H1 (cell line): ENCODE data around the gene ARHGEF40. TPM values are rescaled to one million over a fixed set of nuclear protein-coding genes. Genes with fewer than 3 reads are reported as not detected.

ENCODE experiments used
- ASH2L ChIP-seq: fragments of 200-600, 300-600 bp; sonication (generic); IDR thresholded peaks from one replicate; pipeline ENCODE4 v1.7.1; 2017; ENCODE audit warnings: low read length
- ATF2 ChIP-seq: IDR thresholded peaks from 2 replicates; pipeline ENCODE4 v1.6.1; 2012; ENCODE audit warnings: low read length, inconsistent platforms
- BRCA1 ChIP-seq: IDR thresholded peaks from 2 replicates; pipeline ENCODE4 v1.6.1; 2012; ENCODE audit warnings: low read depth, low read length, improper control_type of control experiment
- CHD2 ChIP-seq: IDR thresholded peaks from 2 replicates; pipeline ENCODE4 v1.6.1; 2012; ENCODE audit warnings: low read length, improper control_type of control experiment
- CTBP2 ChIP-seq: IDR thresholded peaks from 2 replicates; pipeline ENCODE4 v1.7.0; 2011; ENCODE audit warnings: borderline replicate concordance, mild to moderate bottlenecking, moderate library complexity, mixed read lengths, low read length; ENCODE audit not compliant: insufficient read depth, insufficient read length
- EP300 ChIP-seq, 2 experiments: IDR thresholded peaks; 1 replicate in 1 of 2; 2 replicates in 1 of 2; pipeline ENCODE4 v1.6.1; 2011 to 2012; ENCODE audit warnings: low read depth in 2 of 2, low read length in 2 of 2, mild to moderate bottlenecking in 2 of 2, borderline replicate concordance in 1 of 2, inconsistent platforms in 1 of 2, moderate library complexity in 1 of 2
- FOSL1 ChIP-seq: IDR thresholded peaks from 2 replicates; pipeline ENCODE4 v1.6.1; 2011; ENCODE audit warnings: mild to moderate bottlenecking, low read depth, low read length, moderate library complexity; ENCODE audit not compliant: insufficient read depth
- GTF2F1 ChIP-seq: IDR thresholded peaks from 2 replicates; pipeline ENCODE4 v1.6.1; 2012; ENCODE audit warnings: low read depth, low read length, improper control_type of control experiment, borderline replicate concordance
- HDAC2 ChIP-seq, 2 experiments: fragments of 300-600 bp in 1 of 2; sonication (generic) in 1 of 2; IDR thresholded peaks; 2 replicates each; pipeline ENCODE4 v1.6.1; 2011 to 2012; ENCODE audit warnings: low read depth in 2 of 2, low read length in 2 of 2, mild to moderate bottlenecking in 2 of 2, moderate library complexity in 2 of 2, borderline replicate concordance in 1 of 2, inconsistent platforms in 1 of 2
- JUN ChIP-seq: IDR thresholded peaks from 2 replicates; pipeline ENCODE4 v1.6.1; 2011; ENCODE audit warnings: low read depth, mild to moderate bottlenecking, improper control_type of control experiment, low read length
- JUND ChIP-seq: IDR thresholded peaks from 2 replicates; pipeline ENCODE4 v1.6.1; 2011; ENCODE audit warnings: mild to moderate bottlenecking, improper control_type of control experiment, low read length
- NANOG ChIP-seq: IDR thresholded peaks from 2 replicates; pipeline ENCODE4 v1.6.1; 2011; ENCODE audit warnings: low read length, low read depth, mild to moderate bottlenecking, inconsistent platforms; ENCODE audit not compliant: insufficient read depth, poor library complexity, severe bottlenecking
- NRF1 ChIP-seq: IDR thresholded peaks from 2 replicates; pipeline ENCODE4 v1.6.1; 2011; ENCODE audit warnings: mild to moderate bottlenecking, low read depth, low read length, improper control_type of control experiment
- POLR2A ChIP-seq, 2 experiments: IDR thresholded peaks; 1 replicate in 1 of 2; 2 replicates in 1 of 2; pipeline ENCODE4 v1.6.1; 2011; ENCODE audit warnings: low read depth in 2 of 2, low read length in 2 of 2, mild to moderate bottlenecking in 2 of 2; ENCODE audit errors: control extremely low read depth in 1 of 2
- POLR2AphosphoS5 ChIP-seq: IDR thresholded peaks from 2 replicates; pipeline ENCODE4 v1.6.1; 2011; ENCODE audit warnings: low read depth, low read length
- RAD21 ChIP-seq, 2 experiments: IDR thresholded peaks in 1 of 2; conservative IDR thresholded peaks in 1 of 2; 2 replicates each; pipeline ENCODE4 v1.6.1; 2011; ENCODE audit warnings: low read depth in 2 of 2, low read length in 2 of 2, improper control_type of control experiment in 1 of 2, inconsistent platforms in 1 of 2, mild to moderate bottlenecking in 1 of 2, moderate library complexity in 1 of 2
- RFX5 ChIP-seq: IDR thresholded peaks from 2 replicates; pipeline ENCODE4 v1.6.1; 2011; ENCODE audit warnings: low read depth, low read length, improper control_type of control experiment, borderline replicate concordance
- SAP30 ChIP-seq: fragments of 300-600 bp; sonication (generic); IDR thresholded peaks from 2 replicates; pipeline ENCODE4 v1.7.1; 2012; ENCODE audit warnings: low read length, moderate library complexity, mild to moderate bottlenecking, inconsistent platforms; ENCODE audit not compliant: insufficient read depth, insufficient replicate concordance
- SIRT6 ChIP-seq: IDR thresholded peaks from one replicate; pipeline ENCODE4 v1.7.1; 2012; ENCODE audit warnings: low read length, inconsistent platforms
- SP2 ChIP-seq: IDR thresholded peaks from 2 replicates; pipeline ENCODE4 v1.6.1; 2012; ENCODE audit warnings: mild to moderate bottlenecking, low read length, inconsistent platforms
- polyA plus RNA-seq, 7 experiments: library from polyadenylated mRNA; depleted of rRNA in 3 of 7; stranded (reverse) in 5 of 7; unstranded in 2 of 7; fragments of >200 nt in 5 of 7; fragments of 200-250 nt in 2 of 7; gene quantifications; 1 replicate in 5 of 7; 2 replicates in 1 of 7; 4 replicates in 1 of 7; pipeline versions ENCODE4 v1.2.1 to v1.2.3, GENCODE V29; 2011 to 2013; ENCODE audit warnings: missing spikeins in 2 of 7, mixed read lengths in 2 of 7
- total RNA-seq: library from RNA; stranded (reverse); fragmentation: NEBNext Ultra II Directional; extraction: Animal tissue kit (Norgen Biotek cat#: 25700); gene quantifications from 2 replicates; pipeline ENCODE4 v1.2.1, GENCODE V29; 2021

The ARHGEF40 gene
- total and polyA plus RNA-seq, 2 of the 8 experiments (the other 6 are each of a cell fraction or from before 2014, with no cell fraction given) = 53.1 to 101 TPM

- TF ChIP-seq POLR2A (IDR thresholded peaks at IDR 0.05; ENCODE audit: control extremely low read depth in 1 of 2, low read depth in 2 of 2, low read length in 2 of 2) = 0 out of 3 replicates have a peak, but pooled peaks of 1 of the 2 experiments have one; percentile 48
- TF ChIP-seq GTF2F1 = no peak
- TF ChIP-seq HDAC2 (IDR thresholded peaks at IDR 0.05; ENCODE audit: borderline replicate concordance in 1 of 2, low read depth in 2 of 2, low read length in 2 of 2) = peak in 1 of 2 experiments; percentile 70; a peak in 2 of 4 replicates
- peak; percentile 75 for TF ChIP-seq CTBP2
- TF ChIP-seq BRCA1 = no peak
- 0 out of 2 replicates have a peak, but pooled peaks have one; percentile 41 for TF ChIP-seq ATF2
- TF ChIP-seq CHD2 = no peak
- TF ChIP-seq JUND = 0 out of 2 replicates have a peak, but pooled peaks have one; percentile 41
- TF ChIP-seq SAP30 = no peak
- no peak for TF ChIP-seq SP2
- no peak for TF ChIP-seq RFX5
- TF ChIP-seq JUN = no peak
- no peak; a peak in 1 of 4 replicates for TF ChIP-seq RAD21 (IDR thresholded peaks at IDR 0.05 in 1 of 2, conservative IDR thresholded peaks at IDR 0.05 in 1 of 2; ENCODE audit: low read depth in 2 of 2, low read length in 2 of 2)
- no peak for TF ChIP-seq SIRT6
- TF ChIP-seq FOSL1 = no peak
- peak; percentile 93 for TF ChIP-seq ASH2L
- TF ChIP-seq NANOG = no peak
- peak in 1 of 2 experiments; percentile 16; a peak in 1 of 3 replicates for TF ChIP-seq EP300 (IDR thresholded peaks at IDR 0.05; ENCODE audit: borderline replicate concordance in 1 of 2, low read depth in 2 of 2, low read length in 2 of 2)
- TF ChIP-seq NRF1 = no peak
- peak; percentile 20; the same call in 1 of the 2 replicates for TF ChIP-seq POLR2AphosphoS5
Observed at GRCh38 chr14:21093769-21094681, 23.9 kb downstream of the ARHGEF40 start (continued).
